SJSA1 (cell line): Measurements from ENCODE around the gene CTDP1. TPM values are rescaled to one million over a fixed set of nuclear protein-coding genes. Genes with fewer than 3 reads are reported as not detected.
"Not testable (repeated sequence)": the region's sequence is repeated elsewhere in the genome, so short reads cannot be mapped to it uniquely, and the experiment has no call there.

Experiments used
- DNase-seq, 2 experiments: peaks; one replicate each; pipeline ENCODE4 v3.0.0-alpha.2; 2015 to 2020; ENCODE audit warnings: low spot score in 2 of 2, low read depth in 1 of 2
- H3K27ac ChIP-seq: fragments of 250-450 bp; sonication (Bioruptor Pico); 2 replicates; pipeline ENCODE4 v1.5.1; 2020; ENCODE audit warnings: mild to moderate bottlenecking, moderate library complexity
- H3K27me3 ChIP-seq: fragments of 250-450 bp; sonication (Bioruptor Pico); replicated peaks from 2 replicates; pipeline ENCODE4 v1.5.1; 2020; ENCODE audit warnings: mild to moderate bottlenecking, moderate library complexity
- H3K36me3 ChIP-seq: fragments of 250-450 bp; sonication (Bioruptor Pico); 2 replicates; pipeline ENCODE4 v1.5.1; 2020; ENCODE audit warnings: mild to moderate bottlenecking
- H3K4me1 ChIP-seq: fragments of 250-450 bp; sonication (Bioruptor Pico); replicated peaks from 2 replicates; pipeline ENCODE4 v1.6.1; 2021; ENCODE audit warnings: mild to moderate bottlenecking
- H3K4me3 ChIP-seq: fragments of 250-450 bp; sonication (Bioruptor Pico); 2 replicates; pipeline ENCODE4 v1.5.1; 2020; ENCODE audit warnings: mild to moderate bottlenecking
- H3K9me3 ChIP-seq: fragments of 250-450 bp; sonication (Bioruptor Pico); replicated peaks from 2 replicates; pipeline ENCODE4 v1.5.1; 2020; ENCODE audit warnings: mild to moderate bottlenecking
- total RNA-seq: library from RNA; depleted of rRNA; stranded (reverse); fragments of >200 nt; shearing (Covaris generic); gene quantifications from 2 replicates; pipeline ENCODE4 v1.2.3, GENCODE V29; 2014

CTDP1 gene
- total RNA-seq, 1 experiment from 2014 or later = 23.0 TPM

DNA sequence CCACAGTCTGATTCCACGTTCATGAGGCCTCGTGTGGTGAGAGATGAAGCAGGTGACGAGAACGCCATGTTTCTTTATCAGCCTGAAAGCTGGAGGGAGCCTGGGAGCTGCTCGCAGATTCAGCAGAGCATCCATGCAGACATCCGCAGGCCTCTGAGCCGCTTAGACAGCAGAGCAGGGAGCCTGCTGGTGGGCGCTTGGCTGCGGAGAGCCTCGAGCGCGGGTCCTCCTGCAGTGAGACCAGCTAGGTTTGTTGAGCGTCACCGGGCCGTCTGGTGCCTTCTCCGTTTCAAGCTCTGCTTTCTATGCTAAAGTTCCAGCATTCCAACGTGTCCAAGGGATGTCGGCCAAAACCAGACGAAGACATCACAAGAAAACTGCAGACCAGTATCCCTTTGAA is 27.6 kb downstream of the CTDP1 start:
- Histone ChIP-seq H3K9me3 (no peaks in the 10 kb centered on the region), H3K4me3 (no peak overlapping the region), H3K4me1 (no peaks in the 10 kb centered on the region), H3K27me3 (no peaks in the 10 kb centered on the region), H3K36me3 (peaks cover 52% of the 10 kb centered on the region), H3K27ac (no peak overlapping the region)
- DNase-seq = no peak

DNA sequence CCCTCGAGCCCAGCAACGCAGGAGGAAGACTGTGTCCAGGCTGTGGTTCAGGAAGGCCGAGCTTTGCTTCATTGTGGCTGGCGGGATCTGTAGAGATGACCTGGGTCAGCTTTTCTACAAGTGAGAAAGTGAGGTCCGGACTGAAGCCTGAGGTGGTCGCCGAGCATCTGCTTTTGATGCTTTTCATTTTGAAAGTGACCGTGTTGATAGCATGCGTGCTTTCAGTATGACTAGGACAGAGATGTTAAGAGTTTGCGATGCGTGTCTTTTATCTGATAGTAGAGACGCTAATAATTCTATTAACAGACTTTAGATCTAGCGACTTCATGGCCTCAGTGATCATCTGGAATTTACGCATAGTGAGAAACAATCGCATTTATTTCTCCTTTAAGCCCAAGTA is 28.1 kb downstream of the CTDP1 start:
- Histone ChIP-seq H3K9me3 (no peaks in the 10 kb centered on the region), H3K36me3 (peaks cover 57% of the 10 kb centered on the region), H3K27ac (no peak overlapping the region), H3K4me1 (no peaks in the 10 kb centered on the region), H3K4me3 (no peak overlapping the region), H3K27me3 (no peaks in the 10 kb centered on the region)
- no peak for DNase-seq

DNA sequence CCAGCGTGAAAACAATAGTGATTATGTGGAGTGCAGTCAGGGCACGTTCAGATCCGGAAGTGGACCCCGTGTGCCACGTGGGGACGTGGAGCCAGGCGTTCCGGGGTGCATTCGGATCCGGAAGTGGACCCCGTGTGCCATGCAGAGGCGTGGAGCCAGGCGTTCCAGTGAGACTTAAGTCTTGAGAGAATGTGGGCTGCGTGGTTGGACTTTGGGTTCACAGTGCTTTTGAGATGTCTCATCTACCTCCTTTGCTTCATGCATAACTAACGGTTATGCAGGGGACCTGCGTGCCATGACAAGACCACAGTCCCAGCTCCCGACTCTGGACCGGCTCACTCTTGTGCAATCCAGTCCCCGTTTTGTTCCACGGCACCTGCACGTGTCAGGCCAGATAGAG is 28.8 kb downstream of the CTDP1 start:
- Histone ChIP-seq H3K9me3 (no peaks in the 10 kb centered on the region), H3K27ac (no peak overlapping the region), H3K36me3 (peaks cover 53% of the 10 kb centered on the region), H3K4me3 (no peak overlapping the region), H3K4me1 (no peaks in the 10 kb centered on the region), H3K27me3 (no peaks in the 10 kb centered on the region)
- no peak for DNase-seq

DNA sequence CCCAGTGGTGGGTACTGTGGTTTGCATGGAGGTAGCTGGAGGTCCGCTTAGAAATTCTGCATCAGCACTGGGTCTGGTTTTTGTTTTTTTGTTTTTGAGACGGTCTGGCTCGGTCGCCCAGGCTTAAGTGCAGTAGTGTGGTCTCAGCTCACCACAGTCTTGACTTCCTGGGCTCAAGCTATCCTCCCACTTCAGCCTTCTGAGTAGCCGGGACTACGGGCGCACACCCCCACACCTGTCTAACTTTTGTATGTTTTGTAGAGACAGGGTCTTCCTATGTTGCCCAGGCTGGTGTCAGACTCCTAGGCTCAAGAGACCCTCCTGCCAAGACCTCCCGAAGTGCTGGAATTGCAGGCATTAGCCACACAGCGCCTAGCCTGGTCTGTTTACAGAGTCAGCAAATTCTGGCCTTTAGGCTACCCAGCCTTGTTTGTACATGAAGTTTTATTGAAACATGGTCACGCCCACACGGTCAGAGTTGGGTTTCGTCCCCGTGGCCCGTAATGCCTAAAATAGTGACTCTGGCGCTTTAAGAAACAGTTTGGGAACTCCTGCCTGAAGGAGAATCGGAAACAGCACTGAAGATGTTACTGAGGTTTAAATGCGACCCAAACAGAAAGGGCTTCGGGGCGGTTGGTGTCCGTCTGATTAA is 32.7 kb downstream of the CTDP1 start:
- Histone ChIP-seq H3K27ac (no peak overlapping the region), H3K9me3 (no peaks in the 10 kb centered on the region), H3K27me3 (no peaks in the 10 kb centered on the region), H3K4me3 (no peak overlapping the region), H3K4me1 (no peaks in the 10 kb centered on the region), H3K36me3 (peaks cover 53% of the 10 kb centered on the region)
- no peak for DNase-seq

DNA sequence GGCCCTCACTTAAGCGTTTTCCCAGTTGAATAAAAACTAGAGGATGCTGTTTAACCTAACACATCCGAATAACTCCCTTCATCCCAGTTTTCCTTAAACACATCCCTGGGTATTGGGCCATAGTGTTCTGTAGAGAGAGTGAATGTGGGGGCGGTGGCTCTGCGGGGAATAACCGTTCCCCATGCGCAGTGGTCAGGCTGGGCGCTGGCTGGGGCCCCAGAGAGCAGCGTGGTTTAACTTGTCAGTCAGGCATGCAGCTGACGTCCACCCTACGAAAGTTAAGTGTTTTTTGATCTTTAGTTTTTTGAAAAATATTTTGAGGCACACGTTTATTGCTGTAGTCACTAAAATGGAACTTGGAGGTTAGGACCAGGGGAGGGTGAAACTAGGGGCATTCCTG is 33.7 kb downstream of the CTDP1 start:
- H3K9me3 ChIP-seq = no peaks in the 10 kb centered on the region
- H3K27me3 ChIP-seq = no peaks in the 10 kb centered on the region
- H3K27ac ChIP-seq = no peak overlapping the region

DNA sequence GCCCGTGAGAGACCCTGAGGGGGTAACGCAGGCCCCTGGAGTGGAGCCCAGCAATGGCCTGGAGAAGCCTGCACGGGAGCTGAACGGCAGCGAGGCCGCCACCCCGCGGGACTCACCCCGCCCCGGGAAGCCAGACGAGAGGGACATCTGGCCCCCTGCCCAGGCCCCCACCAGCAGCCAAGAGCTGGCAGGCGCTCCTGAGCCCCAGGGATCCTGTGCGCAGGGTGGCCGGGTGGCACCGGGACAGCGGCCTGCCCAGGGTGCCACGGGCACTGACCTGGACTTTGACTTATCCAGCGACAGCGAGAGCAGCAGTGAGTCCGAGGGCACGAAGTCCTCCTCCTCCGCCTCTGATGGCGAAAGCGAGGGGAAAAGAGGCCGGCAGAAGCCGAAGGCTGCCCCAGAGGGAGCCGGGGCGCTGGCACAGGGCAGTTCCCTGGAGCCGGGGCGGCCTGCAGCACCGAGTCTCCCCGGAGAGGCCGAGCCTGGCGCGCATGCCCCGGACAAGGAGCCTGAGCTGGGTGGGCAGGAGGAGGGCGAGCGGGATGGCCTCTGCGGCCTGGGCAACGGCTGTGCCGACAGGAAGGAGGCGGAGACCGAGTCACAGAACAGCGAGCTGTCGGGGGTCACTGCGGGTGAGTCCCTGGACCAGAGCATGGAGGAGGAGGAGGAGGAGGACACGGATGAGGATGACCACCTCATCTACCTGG is 35.1 kb downstream of the CTDP1 start:
- H3K27ac ChIP-seq = no peak overlapping the region
- H3K36me3 ChIP-seq = peaks cover 63% of the 10 kb centered on the region
- no peaks in the 10 kb centered on the region for H3K27me3 ChIP-seq
- H3K4me1 ChIP-seq = no peaks in the 10 kb centered on the region
- H3K9me3 ChIP-seq = no peaks in the 10 kb centered on the region
- DNase-seq = no peak
- no peak overlapping the region for H3K4me3 ChIP-seq

More for the DNA sequence above, 33.7 kb downstream of the CTDP1 start:
- DNase-seq = no peak
- Histone ChIP-seq H3K36me3 (peaks cover 56% of the 10 kb centered on the region), H3K4me3 (no peak overlapping the region), H3K4me1 (no peaks in the 10 kb centered on the region)

DNA sequence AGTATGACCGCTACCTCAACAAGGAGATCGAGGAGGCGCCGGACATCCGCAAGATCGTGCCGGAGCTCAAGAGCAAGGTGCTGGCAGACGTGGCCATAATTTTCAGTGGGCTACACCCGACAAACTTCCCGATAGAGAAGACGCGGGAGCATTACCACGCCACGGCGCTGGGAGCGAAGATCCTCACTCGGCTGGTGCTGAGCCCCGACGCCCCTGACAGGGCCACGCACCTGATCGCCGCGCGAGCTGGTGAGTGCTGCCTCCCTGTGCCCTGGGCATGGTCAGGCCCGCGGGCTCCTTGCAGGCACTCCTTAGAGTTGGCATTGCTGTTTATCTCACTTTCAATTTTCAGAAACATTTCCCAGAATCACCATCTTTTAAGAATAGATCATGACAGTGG is 35.7 kb downstream of the CTDP1 start:
- peaks cover 58% of the 10 kb centered on the region for H3K36me3 ChIP-seq
- H3K4me3 ChIP-seq = no peak overlapping the region
- no peak overlapping the region for H3K27ac ChIP-seq
- DNase-seq = no peak
- H3K9me3 ChIP-seq = no peaks in the 10 kb centered on the region
- H3K4me1 ChIP-seq = no peaks in the 10 kb centered on the region
- H3K27me3 ChIP-seq = no peaks in the 10 kb centered on the region

DNA sequence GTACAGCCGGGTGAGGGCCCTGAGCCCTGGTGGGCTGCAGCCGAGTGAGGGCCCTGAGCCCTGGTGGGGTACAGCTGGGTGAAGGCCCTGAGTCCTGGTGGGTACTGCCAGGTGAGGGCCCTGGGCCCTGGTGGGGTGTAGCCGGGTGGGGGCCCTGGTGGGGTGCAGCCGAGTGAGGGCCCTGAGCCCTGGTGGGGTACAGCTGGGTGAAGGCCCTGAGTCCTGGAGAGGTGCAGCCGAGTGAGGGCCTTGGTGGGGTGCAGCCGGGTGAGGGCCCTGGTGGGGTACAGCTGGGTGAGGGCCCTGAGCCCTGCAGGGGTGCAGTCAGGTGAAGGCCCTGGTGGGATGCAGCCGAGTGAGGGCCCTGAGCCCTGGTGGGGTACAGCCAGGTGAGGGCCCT is 37.5 kb downstream of the CTDP1 start:
- Histone ChIP-seq H3K36me3 (peaks cover 63% of the 10 kb centered on the region), H3K4me3 (no peak overlapping the region), H3K27me3 (no peaks in the 10 kb centered on the region), H3K4me1 (no peaks in the 10 kb centered on the region), H3K9me3 (no peaks in the 10 kb centered on the region), H3K27ac (no peak overlapping the region)
- no peak for DNase-seq

DNA sequence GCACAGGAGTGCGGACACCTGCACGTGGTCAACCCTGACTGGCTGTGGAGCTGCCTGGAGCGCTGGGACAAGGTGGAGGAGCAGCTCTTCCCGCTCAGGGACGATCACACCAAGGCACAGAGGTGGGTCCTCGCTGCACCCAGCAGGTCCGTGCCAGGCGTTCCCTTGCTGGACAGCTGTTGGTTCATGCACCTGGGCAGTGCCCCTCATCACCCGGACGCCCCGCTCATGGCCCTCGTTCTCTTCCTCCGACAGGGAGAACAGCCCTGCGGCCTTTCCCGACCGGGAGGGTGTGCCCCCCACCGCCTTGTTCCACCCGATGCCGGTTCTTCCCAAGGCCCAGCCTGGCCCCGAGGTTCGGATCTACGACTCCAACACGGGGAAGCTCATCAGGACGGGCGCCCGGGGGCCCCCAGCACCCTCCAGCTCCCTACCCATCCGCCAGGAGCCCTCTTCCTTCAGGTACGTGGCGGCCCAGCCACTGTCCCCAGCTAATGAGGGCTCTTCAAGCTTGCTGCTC is 38.0 kb downstream of the CTDP1 start:
- no peaks in the 10 kb centered on the region for H3K4me1 ChIP-seq
- no peaks in the 10 kb centered on the region for H3K27me3 ChIP-seq
- H3K9me3 ChIP-seq = no peaks in the 10 kb centered on the region
- H3K4me3 ChIP-seq = no peak overlapping the region
- peaks cover 62% of the 10 kb centered on the region for H3K36me3 ChIP-seq
- H3K27ac ChIP-seq = no peak overlapping the region
- no peak for DNase-seq

DNA sequence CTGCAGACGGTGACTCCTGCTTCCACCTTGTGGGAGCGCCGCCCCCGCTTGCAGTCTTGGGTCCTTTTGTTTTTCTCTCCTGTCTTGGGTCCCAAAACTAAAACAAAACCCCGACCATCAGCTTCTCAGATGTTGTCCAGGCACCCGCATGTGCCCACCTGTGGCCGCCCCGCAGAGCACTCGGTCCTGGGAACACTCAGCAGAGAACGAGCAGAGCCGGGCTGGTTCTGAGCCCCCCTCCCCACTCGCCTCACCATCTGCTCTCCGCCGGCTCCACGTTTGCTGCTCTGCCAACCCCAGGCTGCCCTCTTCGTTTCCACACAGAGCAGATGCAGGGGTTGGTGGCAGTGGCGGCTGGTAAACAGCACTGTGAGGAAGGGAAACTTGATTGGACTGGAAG is 38.5 kb downstream of the CTDP1 start:
- peaks cover 65% of the 10 kb centered on the region for H3K36me3 ChIP-seq
- no peak overlapping the region for H3K4me3 ChIP-seq
- no peak overlapping the region for H3K27ac ChIP-seq
- H3K4me1 ChIP-seq = no peaks in the 10 kb centered on the region
- no peaks in the 10 kb centered on the region for H3K27me3 ChIP-seq
- H3K9me3 ChIP-seq = no peaks in the 10 kb centered on the region
- no peak for DNase-seq

DNA sequence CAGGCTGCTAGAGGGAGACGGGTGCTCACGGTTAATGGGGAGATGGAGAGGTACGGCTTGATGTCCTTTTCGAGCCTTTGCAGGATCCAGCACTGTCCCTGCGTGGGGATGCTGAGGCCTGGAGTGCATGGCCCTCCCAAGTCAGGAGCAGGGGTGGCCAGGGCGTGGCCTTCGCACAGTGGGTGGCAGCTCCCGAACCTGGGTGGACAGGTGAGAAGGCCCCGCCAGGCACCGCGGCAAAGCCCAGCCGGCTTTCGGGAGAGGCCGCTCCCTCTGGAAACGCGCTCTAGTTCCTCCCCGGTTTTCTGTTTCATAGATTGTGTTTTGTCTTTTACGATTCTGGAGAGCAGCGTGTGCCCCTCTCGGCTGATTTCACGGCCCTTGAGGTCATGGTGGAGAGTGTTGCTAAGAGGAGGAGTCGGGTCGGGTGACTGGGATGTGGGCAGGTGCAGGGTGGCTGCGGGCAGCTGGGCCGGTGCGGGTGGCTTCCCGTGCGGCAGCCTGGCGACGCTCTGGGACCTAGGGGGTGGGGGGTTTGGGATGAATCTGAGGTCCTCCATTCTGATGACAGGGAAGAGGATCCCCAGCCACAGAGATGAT is 39.4 kb downstream of the CTDP1 start:
- Histone ChIP-seq H3K27me3 (no peaks in the 10 kb centered on the region), H3K4me1 (no peaks in the 10 kb centered on the region), H3K9me3 (no peaks in the 10 kb centered on the region), H3K36me3 (peaks cover 72% of the 10 kb centered on the region), H3K27ac (no peak overlapping the region), H3K4me3 (no peak overlapping the region)
- DNase-seq = no peak

DNA sequence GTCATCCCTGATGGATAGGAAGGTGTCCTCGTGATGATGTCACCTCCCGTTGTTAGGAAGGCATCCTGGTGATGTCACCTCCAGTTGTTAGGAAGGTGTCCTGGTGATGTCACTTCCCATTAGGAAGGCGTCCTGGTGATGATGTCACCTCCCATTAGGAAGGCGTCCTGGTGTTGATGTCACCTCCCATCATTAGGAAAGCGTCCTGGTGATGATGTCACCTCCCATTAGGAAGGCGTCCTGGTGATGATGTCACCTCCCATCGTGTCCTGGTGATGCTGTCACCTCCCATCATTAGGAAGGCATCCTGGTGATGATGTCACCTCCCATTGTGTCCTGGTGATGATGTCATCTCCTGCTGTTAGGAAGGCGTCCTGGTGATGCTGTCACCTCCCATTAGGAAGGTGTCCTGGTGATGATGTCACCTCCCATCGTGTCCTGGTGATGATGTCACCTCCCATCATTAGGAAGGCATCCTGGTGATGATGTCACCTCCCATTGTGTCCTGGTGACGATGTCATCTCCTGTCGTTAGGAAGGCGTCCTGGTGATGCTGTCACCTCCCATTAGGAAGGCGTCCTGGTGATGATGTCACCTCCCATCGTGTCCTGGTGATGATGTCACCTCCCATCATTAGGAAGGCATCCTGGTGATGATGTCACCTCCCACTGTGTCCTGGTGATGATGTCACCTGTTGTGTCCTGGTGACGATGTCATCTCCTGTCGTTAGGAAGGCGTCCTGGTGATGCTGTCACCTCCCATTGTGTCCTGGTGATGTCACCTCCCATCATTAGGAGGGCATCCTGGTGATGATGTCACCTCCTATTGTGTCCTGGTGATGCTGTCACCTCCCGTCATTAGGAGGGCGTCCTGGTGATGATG is 40.1 kb downstream of the CTDP1 start:
- H3K4me3 ChIP-seq, DNase-seq, H3K4me1 ChIP-seq, H3K27ac ChIP-seq, H3K27me3 ChIP-seq, H3K9me3 ChIP-seq: not testable (repeated sequence)
- peaks cover 70% of the 10 kb centered on the region for H3K36me3 ChIP-seq

DNA sequence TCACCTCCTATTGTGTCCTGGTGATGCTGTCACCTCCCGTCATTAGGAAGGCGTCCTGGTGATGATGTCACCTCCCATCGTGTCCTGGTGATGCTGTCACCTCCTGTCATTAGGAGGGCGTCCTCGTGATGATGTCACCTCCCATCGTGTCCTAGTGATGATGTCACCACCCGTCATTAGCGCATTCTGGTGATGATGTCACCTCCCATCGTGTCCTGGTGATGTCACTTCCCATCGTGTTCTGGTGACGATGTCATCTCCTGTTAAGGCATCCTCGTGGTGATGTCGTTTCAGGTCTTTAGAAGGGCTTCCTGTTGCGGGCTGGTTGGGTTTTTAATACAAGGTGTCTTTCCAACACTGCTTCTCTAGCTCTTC is 40.7 kb downstream of the CTDP1 start:
- no peak for DNase-seq
- 0 out of 2 replicates have a peak, but pooled peaks cover 3% of the 10 kb centered on the region for H3K9me3 ChIP-seq
- H3K4me3 ChIP-seq = no peak overlapping the region
- H3K4me1 ChIP-seq = no peaks in the 10 kb centered on the region
- peaks cover 68% of the 10 kb centered on the region for H3K36me3 ChIP-seq
- no peaks in the 10 kb centered on the region for H3K27me3 ChIP-seq
- H3K27ac ChIP-seq = no peak overlapping the region
